Measurements from ENCODE around the gene TEFM. TPM values are rescaled to one million over a fixed set of nuclear protein-coding genes. Genes with fewer than 3 reads are reported as not detected.

The TEFM gene
- total and polyA plus RNA-seq, 2 of the 8 experiments (the other 6 are each of a cell fraction or from before 2014, with no cell fraction given) = 6.1 to 10.9 TPM

GRCh38 chr17:30942308-30943079, 36.5 kb upstream of the TEFM start:
- WGBS, 2 experiments (ENCODE audit: extremely low coverage in 1 of 2, insufficient coverage in 1 of 2, insufficient read length in 1 of 2, insufficient replicate concordance in 2 of 2, low coverage in 1 of 2, low lambda C conversion rate in 2 of 2, missing lambda C conversion rate in 1 of 2) = 87% methylated on average over 4 of the region's 4 CpGs; no CpG with 5 or more reads in 1 of the 2 experiments
- CTCF ChIA-PET (ENCODE audit: partially characterized antibody) = no interaction called here
- Histone ChIP-seq H2AK5ac (ENCODE audit: low read depth, low read length) (no peak overlapping the region), H3K56ac (replicated peaks; ENCODE audit: insufficient read length, low read depth, low read length) (no peak overlapping the region), H3K23me2 (ENCODE audit: low read depth, low read length) (no peaks in the 10 kb centered on the region), H3K27ac (ENCODE audit: low read depth, low read length) (no peak overlapping the region), H2BK20ac (ENCODE audit: low read length) (no peak overlapping the region), H3K4me1 (replicated peaks in 1 of 4; ENCODE audit: control insufficient read depth in 3 of 4, insufficient read depth in 4 of 4, low read length in 3 of 4) (no peaks in the 10 kb centered on the region), H3K79me2 (ENCODE audit: control insufficient read depth in 1 of 2, insufficient read depth in 2 of 2, low read length in 2 of 2) (no peaks in the 10 kb centered on the region), H2BK15ac (ENCODE audit: low read length) (no peak overlapping the region), H4K5ac (ENCODE audit: insufficient read length, low read depth, low read length) (no peak overlapping the region), H2BK5ac (ENCODE audit: low read depth, low read length) (no peak overlapping the region), H3K4ac (replicated peaks; ENCODE audit: insufficient read length, low read depth, low read length) (no peak overlapping the region), H2AFZ (ENCODE audit: low read length) (no peak overlapping the region), H3K4me3 (ENCODE audit: extremely low read depth in 1 of 4, insufficient read depth in 2 of 4, low read depth in 3 of 4, low read length in 4 of 4) (no peak overlapping the region), H4K91ac (replicated peaks; ENCODE audit: insufficient read length, low read length) (no peak overlapping the region), H3K9me3 (ENCODE audit: insufficient read depth in 2 of 2, low read depth in 1 of 2, low read length in 1 of 2) (no peaks in the 10 kb centered on the region), H3K79me1 (ENCODE audit: low read depth, low read length) (no peaks in the 10 kb centered on the region), H3K27me3 (replicated peaks in 1 of 4; ENCODE audit: control insufficient read depth in 3 of 4, extremely low read depth in 1 of 4, insufficient read depth in 3 of 4, low read length in 3 of 4) (no peaks in the 10 kb centered on the region), H2BK120ac (replicated peaks; ENCODE audit: low read depth, low read length) (no peak overlapping the region), H4K8ac (ENCODE audit: extremely low read depth, insufficient read depth, low read length) (no peak overlapping the region), H3K23ac (ENCODE audit: insufficient read length) (no peak overlapping the region), H3K9ac (replicated peaks in 1 of 4; ENCODE audit: extremely low read depth in 1 of 4, low read depth in 3 of 4, low read length in 3 of 4) (no peak overlapping the region), H3K36me3 (ENCODE audit: control insufficient read depth in 2 of 4, insufficient read depth in 4 of 4, low read length in 3 of 4) (no peaks in the 10 kb centered on the region), H3K14ac (ENCODE audit: insufficient read length) (no peak overlapping the region), H2BK12ac (ENCODE audit: low read depth, low read length) (no peak overlapping the region), H4K20me1 (replicated peaks in 1 of 2; ENCODE audit: control insufficient read depth in 1 of 2, insufficient read depth in 2 of 2, low read length in 2 of 2) (peaks cover 0 to 1% of the 10 kb centered on the region in 2 experiments), H3K18ac (ENCODE audit: extremely low read depth, low read length) (no peak overlapping the region), H3K4me2 (ENCODE audit: insufficient read depth in 1 of 2, low read depth in 2 of 2, low read length in 2 of 2) (no peak overlapping the region)
- TF ChIP-seq RNF2 (IDR thresholded peaks at IDR 0.05; ENCODE audit: borderline replicate concordance, low read depth, low read length, missing control alignments, poor library complexity, severe bottlenecking) = no peak
- FAIRE-seq (no peak), DNase-seq (ENCODE audit: low read depth in 1 of 2, low spot score in 2 of 2) (no peak)
- POLR2A ChIA-PET (ENCODE audit: partially characterized antibody) = no interaction called here
